Liver (tissue), 9 donors: ENCODE measurements around the gene SUPT4H1. TPM values are rescaled to one million over a fixed set of nuclear protein-coding genes. Genes with fewer than 3 reads are reported as not detected.

Experiments used
- DNase-seq: peaks from one replicate; pipeline ENCODE4 v3.0.0-alpha.2; 2017; ENCODE audit warnings: low spot score
- H3K27ac ChIP-seq, 2 donors: one replicate each; pipeline ENCODE4 v1.7.0; 2013; ENCODE audit warnings: inconsistent platforms in 2 of 2, low read length in 2 of 2, control low read depth in 1 of 2, low read depth in 1 of 2, mild to moderate bottlenecking in 1 of 2
- H3K27me3 ChIP-seq, 4 donors: one replicate each; pipeline versions ENCODE4 v1.6.1 to v1.7.0; 2013; ENCODE audit warnings: low read length in 3 of 4, inconsistent platforms in 1 of 4, mild to moderate bottlenecking in 1 of 4, moderate library complexity in 1 of 4; ENCODE audit not compliant: control insufficient read depth in 4 of 4, insufficient read depth in 4 of 4
- H3K36me3 ChIP-seq, 4 donors: one replicate each; pipeline versions ENCODE4 v1.6.1 to v1.7.0; 2013; ENCODE audit warnings: low read length in 3 of 4, mild to moderate bottlenecking in 3 of 4, low read depth in 1 of 4, moderate library complexity in 1 of 4; ENCODE audit not compliant: control insufficient read depth in 4 of 4, insufficient read depth in 3 of 4
- H3K4me1 ChIP-seq, 4 donors: one replicate each; pipeline versions ENCODE4 v1.6.1 to v1.7.0; 2013; ENCODE audit warnings: low read length in 3 of 4, mild to moderate bottlenecking in 3 of 4, moderate library complexity in 1 of 4; ENCODE audit not compliant: control insufficient read depth in 4 of 4, insufficient read depth in 4 of 4
- H3K4me3 ChIP-seq, 3 donors: one replicate each; pipeline versions ENCODE4 v1.6.1 to v1.7.0; 2013; ENCODE audit warnings: low read length in 3 of 3, control low read depth in 1 of 3, low read depth in 1 of 3, mild to moderate bottlenecking in 1 of 3
- H3K9ac ChIP-seq, 2 donors: one replicate each; pipeline ENCODE4 v1.7.0; 2013; ENCODE audit warnings: low read length in 2 of 2, mild to moderate bottlenecking in 2 of 2, moderate library complexity in 2 of 2, control low read depth in 1 of 2, low read depth in 1 of 2
- H3K9me3 ChIP-seq, 4 donors: one replicate each; pipeline versions ENCODE4 v1.6.1 to v1.7.0; 2013; ENCODE audit warnings: low read length in 3 of 4; ENCODE audit not compliant: control insufficient read depth in 4 of 4
- EGR1 ChIP-seq, 2 donors: IDR thresholded peaks; 2 replicates each; pipeline ENCODE4 v1.6.1; 2016 to 2018; ENCODE audit warnings: antibody characterized with exemption in 2 of 2, low read depth in 2 of 2
- HNF4A ChIP-seq, 2 donors: conservative IDR thresholded peaks; 2 replicates each; pipeline ENCODE4 v1.6.1; 2016; ENCODE audit warnings: antibody characterized with exemption in 2 of 2, mild to moderate bottlenecking in 2 of 2
- HNF4G ChIP-seq: IDR thresholded peaks from 2 replicates; pipeline ENCODE4 v1.6.1; 2016; ENCODE audit warnings: antibody characterized with exemption
- NR2F2 ChIP-seq: IDR thresholded peaks from 2 replicates; pipeline ENCODE4 v1.6.1; 2016; ENCODE audit warnings: antibody characterized with exemption
- RXRA ChIP-seq, 2 donors: IDR thresholded peaks; 2 replicates each; pipeline ENCODE4 v1.6.1; 2017 to 2018; ENCODE audit warnings: antibody characterized with exemption in 2 of 2, mild to moderate bottlenecking in 1 of 2
- SP1 ChIP-seq: IDR thresholded peaks from 2 replicates; pipeline ENCODE4 v1.6.1; 2018; ENCODE audit warnings: antibody characterized with exemption, mild to moderate bottlenecking
- TAF1 ChIP-seq: conservative IDR thresholded peaks from 2 replicates; pipeline ENCODE4 v1.6.1; 2016; ENCODE audit warnings: antibody characterized with exemption, mild to moderate bottlenecking
- YY1 ChIP-seq: IDR thresholded peaks from 2 replicates; pipeline ENCODE4 v1.6.1; 2016; ENCODE audit warnings: antibody characterized with exemption, mild to moderate bottlenecking
- WGBS: extraction: QIAGEN DNeasy Blood & Tissue Kit; methylation state at CpG from one replicate; pipeline ENCODE4 v1.1.7; 2013; 5-methylcytosine and 5-hydroxymethylcytosine counted together
- polyA plus RNA-seq, 2 donors: library from polyadenylated mRNA; stranded (reverse) in 1 of 2; unstranded in 1 of 2; fragments of 200-250 nt in 1 of 2; fragments of >200 nt in 1 of 2; fragmentation: Nextera tagmentation in 1 of 2; extraction: Ambion mirVana in 1 of 2; gene quantifications; one replicate each; pipeline versions ENCODE4 v1.2.1 to v1.2.3, GENCODE V29; 2013 to 2015
- total RNA-seq, 2 donors: library from RNA; depleted of rRNA; stranded (reverse); fragments of >200 nt; gene quantifications; one replicate each; pipeline ENCODE4 v1.2.3, GENCODE V29; 2014
- TF ChIP-seq, protein P1 (sequence below): IDR thresholded peaks from 2 replicates; pipeline ENCODE4 v1.6.1; 2016; ENCODE audit warnings: antibody characterized with exemption, mild to moderate bottlenecking
- TF ChIP-seq, protein P2 (sequence below): IDR thresholded peaks from 2 replicates; pipeline ENCODE4 v1.6.1; 2016; ENCODE audit warnings: antibody characterized with exemption
- TF ChIP-seq, protein P3 (sequence below): IDR thresholded peaks from 2 replicates; pipeline ENCODE4 v1.6.1; 2016; ENCODE audit warnings: antibody characterized with exemption
- TF ChIP-seq, protein P4 (sequence below): IDR thresholded peaks from 2 replicates; pipeline ENCODE4 v1.6.1; 2016; ENCODE audit warnings: antibody characterized with exemption
- TF ChIP-seq, protein P5 (sequence below): fragments of 150-350 bp; IDR thresholded peaks from 2 replicates; pipeline ENCODE4 v1.5.1; 2017; ENCODE audit warnings: improper control_type of control experiment, low read depth, low read length; ENCODE audit not compliant: missing input control
- donor health status: healthy.
- donor health status: healthy.
- donor health status: healthy.
- donor health status: healthy.
- donor health status: healthy.

Gene SUPT4H1
- total and polyA plus RNA-seq, 4 donors, result 23.3 to 59.1 (median 40.4) TPM

DNA sequence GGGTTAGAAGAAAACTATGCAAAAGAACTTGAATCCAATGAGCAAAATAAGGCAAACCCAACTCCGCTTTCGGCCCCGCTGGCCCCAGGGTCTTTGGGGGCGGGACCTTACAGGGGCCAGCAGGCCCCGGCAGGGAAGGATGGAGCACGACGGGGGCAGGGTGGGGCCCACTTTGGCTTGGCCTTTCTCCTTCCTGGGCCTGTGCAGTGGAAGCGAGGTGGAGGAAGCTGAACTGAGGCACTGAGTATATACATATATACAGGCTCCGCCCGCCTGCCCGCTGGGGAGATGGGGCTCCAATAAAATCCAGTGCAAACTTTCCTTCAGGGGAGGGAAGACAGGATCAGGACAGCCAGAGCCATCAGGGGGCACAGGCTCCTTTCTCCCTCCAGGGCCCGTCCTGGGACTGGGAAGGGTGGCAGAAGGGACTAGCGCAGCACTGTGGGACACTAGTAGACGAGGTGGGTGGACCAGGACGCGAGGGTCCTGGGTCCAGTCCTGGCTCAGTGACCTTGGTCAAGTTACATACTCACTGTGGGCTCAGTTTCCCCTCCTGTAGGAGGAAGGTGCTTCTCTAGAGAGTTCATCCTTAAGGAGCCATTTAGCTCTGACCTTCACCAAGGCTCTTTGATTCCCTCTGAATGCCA lies 50.4 kb downstream of the SUPT4H1 start:
- Histone ChIP-seq H3K27ac (no peak overlapping the region), H3K36me3 (no peaks in the 10 kb centered on the region), H3K4me3 (no peak overlapping the region), H3K4me1 (no peaks in the 10 kb centered on the region), H3K9me3 (no peaks in the 10 kb centered on the region), H3K27me3 (no peaks in the 10 kb centered on the region), H3K9ac (no peak overlapping the region)
- no peak for DNase-seq
- TF ChIP-seq, protein P1, sequence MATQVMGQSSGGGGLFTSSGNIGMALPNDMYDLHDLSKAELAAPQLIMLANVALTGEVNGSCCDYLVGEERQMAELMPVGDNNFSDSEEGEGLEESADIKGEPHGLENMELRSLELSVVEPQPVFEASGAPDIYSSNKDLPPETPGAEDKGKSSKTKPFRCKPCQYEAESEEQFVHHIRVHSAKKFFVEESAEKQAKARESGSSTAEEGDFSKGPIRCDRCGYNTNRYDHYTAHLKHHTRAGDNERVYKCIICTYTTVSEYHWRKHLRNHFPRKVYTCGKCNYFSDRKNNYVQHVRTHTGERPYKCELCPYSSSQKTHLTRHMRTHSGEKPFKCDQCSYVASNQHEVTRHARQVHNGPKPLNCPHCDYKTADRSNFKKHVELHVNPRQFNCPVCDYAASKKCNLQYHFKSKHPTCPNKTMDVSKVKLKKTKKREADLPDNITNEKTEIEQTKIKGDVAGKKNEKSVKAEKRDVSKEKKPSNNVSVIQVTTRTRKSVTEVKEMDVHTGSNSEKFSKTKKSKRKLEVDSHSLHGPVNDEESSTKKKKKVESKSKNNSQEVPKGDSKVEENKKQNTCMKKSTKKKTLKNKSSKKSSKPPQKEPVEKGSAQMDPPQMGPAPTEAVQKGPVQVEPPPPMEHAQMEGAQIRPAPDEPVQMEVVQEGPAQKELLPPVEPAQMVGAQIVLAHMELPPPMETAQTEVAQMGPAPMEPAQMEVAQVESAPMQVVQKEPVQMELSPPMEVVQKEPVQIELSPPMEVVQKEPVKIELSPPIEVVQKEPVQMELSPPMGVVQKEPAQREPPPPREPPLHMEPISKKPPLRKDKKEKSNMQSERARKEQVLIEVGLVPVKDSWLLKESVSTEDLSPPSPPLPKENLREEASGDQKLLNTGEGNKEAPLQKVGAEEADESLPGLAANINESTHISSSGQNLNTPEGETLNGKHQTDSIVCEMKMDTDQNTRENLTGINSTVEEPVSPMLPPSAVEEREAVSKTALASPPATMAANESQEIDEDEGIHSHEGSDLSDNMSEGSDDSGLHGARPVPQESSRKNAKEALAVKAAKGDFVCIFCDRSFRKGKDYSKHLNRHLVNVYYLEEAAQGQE, result no peak
- WGBS, result 89% methylated on average over 16 of the region's 16 CpGs

DNA sequence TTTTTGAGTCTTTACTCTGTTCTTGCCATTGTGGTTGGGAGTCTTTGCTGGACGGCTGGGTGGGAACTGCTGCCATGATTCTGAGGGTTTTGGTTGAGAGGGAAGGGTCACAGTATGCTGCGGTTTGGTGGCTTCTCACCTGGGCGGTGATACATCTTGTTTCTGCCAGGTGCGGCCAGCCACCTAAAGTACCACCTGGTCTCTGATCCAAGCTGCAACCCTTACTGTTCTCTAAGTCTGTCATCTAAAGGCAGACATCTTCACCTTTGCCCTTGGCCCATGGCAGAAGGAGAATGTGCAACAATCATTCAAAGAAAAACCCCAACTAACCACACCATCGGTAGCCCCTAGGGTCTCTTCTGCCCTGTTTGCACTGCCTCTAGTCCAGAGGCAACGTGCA lies 51.7 kb downstream of the SUPT4H1 start:
- H3K36me3 ChIP-seq, result no peaks in the 10 kb centered on the region
- H3K4me1 ChIP-seq, result no peaks in the 10 kb centered on the region
- no peak overlapping the region for H3K9ac ChIP-seq
- WGBS, result 86% methylated on average over 6 of the region's 6 CpGs
- no peak overlapping the region for H3K27ac ChIP-seq
- no peak overlapping the region for H3K4me3 ChIP-seq
- no peak for DNase-seq
- TF ChIP-seq, protein P2, sequence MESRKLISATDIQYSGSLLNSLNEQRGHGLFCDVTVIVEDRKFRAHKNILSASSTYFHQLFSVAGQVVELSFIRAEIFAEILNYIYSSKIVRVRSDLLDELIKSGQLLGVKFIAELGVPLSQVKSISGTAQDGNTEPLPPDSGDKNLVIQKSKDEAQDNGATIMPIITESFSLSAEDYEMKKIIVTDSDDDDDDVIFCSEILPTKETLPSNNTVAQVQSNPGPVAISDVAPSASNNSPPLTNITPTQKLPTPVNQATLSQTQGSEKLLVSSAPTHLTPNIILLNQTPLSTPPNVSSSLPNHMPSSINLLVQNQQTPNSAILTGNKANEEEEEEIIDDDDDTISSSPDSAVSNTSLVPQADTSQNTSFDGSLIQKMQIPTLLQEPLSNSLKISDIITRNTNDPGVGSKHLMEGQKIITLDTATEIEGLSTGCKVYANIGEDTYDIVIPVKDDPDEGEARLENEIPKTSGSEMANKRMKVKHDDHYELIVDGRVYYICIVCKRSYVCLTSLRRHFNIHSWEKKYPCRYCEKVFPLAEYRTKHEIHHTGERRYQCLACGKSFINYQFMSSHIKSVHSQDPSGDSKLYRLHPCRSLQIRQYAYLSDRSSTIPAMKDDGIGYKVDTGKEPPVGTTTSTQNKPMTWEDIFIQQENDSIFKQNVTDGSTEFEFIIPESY, result no peak
- TF ChIP-seq NR2F2 (no peak), YY1 (no peak), TAF1 (no peak), RXRA (IDR thresholded peaks at IDR 0.05) (no peak), SP1 (no peak), HNF4A (conservative IDR thresholded peaks at IDR 0.05) (no peak), HNF4G (no peak), EGR1 (IDR thresholded peaks at IDR 0.05; ENCODE audit: low read depth in 2 of 2) (no peak)
- TF ChIP-seq, protein P3, sequence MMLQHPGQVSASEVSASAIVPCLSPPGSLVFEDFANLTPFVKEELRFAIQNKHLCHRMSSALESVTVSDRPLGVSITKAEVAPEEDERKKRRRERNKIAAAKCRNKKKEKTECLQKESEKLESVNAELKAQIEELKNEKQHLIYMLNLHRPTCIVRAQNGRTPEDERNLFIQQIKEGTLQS, result no peak
- TF ChIP-seq, protein P4, sequence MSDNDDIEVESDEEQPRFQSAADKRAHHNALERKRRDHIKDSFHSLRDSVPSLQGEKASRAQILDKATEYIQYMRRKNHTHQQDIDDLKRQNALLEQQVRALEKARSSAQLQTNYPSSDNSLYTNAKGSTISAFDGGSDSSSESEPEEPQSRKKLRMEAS, result no peak
- TF ChIP-seq, protein P1, result no peak
- TF ChIP-seq, protein P5, sequence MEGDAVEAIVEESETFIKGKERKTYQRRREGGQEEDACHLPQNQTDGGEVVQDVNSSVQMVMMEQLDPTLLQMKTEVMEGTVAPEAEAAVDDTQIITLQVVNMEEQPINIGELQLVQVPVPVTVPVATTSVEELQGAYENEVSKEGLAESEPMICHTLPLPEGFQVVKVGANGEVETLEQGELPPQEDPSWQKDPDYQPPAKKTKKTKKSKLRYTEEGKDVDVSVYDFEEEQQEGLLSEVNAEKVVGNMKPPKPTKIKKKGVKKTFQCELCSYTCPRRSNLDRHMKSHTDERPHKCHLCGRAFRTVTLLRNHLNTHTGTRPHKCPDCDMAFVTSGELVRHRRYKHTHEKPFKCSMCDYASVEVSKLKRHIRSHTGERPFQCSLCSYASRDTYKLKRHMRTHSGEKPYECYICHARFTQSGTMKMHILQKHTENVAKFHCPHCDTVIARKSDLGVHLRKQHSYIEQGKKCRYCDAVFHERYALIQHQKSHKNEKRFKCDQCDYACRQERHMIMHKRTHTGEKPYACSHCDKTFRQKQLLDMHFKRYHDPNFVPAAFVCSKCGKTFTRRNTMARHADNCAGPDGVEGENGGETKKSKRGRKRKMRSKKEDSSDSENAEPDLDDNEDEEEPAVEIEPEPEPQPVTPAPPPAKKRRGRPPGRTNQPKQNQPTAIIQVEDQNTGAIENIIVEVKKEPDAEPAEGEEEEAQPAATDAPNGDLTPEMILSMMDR, result no peak
- H3K9me3 ChIP-seq, result no peaks in the 10 kb centered on the region
- H3K27me3 ChIP-seq, result no peaks in the 10 kb centered on the region
